HG02623 (cell line): ENCODE measurements around the gene ATP5MG.
A peak's percentile ranks its signal among the peaks of the same experiment; 100 is the strongest.
"Not testable (repeated sequence)": the region's sequence is repeated elsewhere in the genome, so short reads cannot be mapped to it uniquely, and the experiment has no call there.

Experiments
- ATAC-seq: cut with Tn5 transposase; IDR thresholded peaks from one replicate; pipeline ENCODE4 v1.9.1; 2021; ENCODE audit warnings: moderate library complexity; ENCODE audit not compliant: unreplicated experiment

Gene ATP5MG, protein sequence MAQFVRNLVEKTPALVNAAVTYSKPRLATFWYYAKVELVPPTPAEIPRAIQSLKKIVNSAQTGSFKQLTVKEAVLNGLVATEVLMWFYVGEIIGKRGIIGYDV

DNA sequence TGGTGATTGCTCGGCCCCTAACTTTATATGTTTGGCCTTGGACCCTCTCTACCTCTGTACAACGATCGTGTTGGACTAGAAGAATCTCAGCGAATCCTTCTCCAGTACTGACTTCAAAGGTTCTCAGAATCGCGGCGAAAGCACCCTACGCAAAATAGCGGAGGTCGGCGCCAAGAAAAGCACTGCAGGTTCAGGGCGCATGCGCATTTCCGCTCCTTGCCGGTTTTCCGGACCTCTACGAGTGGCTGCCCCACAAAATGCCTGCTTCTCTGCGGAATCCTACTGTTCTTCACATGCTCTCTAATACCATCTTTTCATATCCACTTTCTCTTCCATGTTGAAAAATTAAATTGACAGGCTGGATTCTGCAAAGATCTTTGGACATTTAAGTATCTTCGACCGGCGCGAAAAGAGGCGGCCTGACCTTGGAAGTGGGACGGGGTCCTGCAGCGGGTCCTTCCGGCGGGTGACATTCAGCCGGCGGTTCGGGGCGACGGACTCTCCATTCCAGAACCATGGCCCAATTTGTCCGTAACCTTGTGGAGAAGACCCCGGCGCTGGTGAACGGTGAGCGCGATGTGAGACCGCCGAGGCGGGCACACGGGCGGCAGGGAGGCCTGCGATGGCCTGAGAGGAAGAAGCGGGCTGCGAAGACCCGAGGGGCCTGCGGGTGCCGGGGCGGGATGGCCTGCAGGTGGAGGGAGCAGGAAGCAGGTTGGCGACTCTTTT is at the start of gene ATP5MG:
ATP5MG (plus strand) TSS at position 456 of the 729 bp plus-strand sequence; CDS start at position 516, 60 bp downstream.
- ATAC-seq: peak; percentile 51

DNA sequence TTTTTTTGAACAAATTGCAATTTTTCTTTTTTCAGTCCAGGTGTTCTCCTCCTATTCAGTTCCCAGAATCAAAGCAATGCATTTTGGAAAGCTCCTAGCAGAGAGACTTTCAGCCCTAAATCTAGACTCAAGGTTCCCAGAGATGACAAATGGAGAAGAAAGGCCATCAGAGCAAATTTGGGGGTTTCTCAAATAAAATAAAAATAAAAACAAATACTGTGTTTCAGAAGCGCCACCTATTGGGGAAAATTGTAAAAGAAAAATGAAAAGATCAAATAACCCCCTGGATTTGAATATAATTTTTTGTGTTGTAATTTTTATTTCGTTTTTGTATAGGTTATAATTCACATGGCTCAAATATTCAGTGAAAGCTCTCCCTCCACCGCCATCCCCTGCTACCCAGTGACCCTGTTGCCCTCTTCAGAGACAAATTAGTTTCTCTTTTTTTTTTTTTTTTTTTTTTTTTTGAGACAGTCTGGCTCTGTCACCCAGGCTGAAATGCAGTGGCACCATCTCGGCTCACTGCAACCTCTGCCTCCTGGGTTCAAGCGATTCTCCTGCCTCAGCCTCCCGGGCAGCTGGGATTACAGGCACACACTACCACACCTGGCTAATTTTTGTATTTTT is 48.2 kb upstream of the ATP5MG start:
- ATAC-seq: no peak

DNA sequence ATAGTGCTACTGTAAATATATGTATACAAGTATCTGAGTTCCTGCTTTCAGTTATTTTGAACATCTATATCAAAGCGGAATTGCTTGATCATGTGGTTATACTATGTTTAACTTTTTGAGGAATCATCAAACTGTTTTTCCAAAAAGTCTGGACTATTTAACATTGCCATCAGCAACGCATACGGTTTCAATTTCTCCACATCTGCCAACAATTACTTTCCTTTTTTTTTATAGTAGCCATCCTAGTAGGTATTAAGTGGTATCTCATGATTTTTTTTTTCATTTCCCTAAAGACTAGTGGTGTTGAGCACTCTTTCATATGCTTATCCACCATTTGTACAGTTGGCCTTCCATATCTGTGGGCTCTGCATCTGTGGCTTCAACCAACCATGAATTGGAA is 43.3 kb upstream of the ATP5MG start:
- ATAC-seq: no peak

DNA sequence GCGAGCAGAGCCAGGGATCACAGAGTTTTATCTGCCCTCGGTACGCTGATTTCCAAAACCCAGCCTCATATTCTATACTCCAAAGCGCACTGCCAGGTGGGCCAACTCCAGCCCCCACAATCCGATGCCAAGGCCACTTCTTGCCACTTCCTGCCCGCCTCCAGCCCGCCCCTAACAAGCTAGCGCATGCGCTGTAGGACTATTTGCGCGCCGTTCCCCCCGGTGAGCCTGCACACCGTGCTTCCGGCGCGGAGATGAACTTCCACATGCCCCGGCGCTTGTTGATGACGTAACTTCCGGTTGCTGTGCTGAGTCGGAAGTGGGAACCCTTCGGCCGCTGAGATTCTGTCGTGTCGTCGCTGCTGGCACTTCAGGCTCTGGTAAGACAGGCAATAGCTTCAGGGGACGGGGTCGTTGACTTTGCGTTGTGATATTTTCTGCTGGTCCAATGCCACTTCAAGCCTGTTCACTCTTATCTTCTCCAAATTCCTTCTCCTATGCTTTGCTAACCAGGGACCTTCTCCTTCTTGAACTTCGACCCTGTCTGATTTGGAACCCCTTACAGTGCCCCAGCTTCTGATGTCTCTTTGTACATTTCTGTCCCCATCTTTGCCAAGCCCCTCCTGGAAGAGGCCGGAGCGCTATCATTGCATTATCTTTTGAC is 42.0 kb upstream of the ATP5MG start, which contains the start of gene UBE4A:
UBE4A (plus strand) TSS at position 306 of the 664 bp plus-strand sequence. CDS start 5,481 bp downstream, outside the sequence.
- peak; percentile 97 for ATAC-seq

GRCh38 chr11:118364956-118365615 is 36.3 kb upstream of the ATP5MG start:
- no peak for ATAC-seq

DNA sequence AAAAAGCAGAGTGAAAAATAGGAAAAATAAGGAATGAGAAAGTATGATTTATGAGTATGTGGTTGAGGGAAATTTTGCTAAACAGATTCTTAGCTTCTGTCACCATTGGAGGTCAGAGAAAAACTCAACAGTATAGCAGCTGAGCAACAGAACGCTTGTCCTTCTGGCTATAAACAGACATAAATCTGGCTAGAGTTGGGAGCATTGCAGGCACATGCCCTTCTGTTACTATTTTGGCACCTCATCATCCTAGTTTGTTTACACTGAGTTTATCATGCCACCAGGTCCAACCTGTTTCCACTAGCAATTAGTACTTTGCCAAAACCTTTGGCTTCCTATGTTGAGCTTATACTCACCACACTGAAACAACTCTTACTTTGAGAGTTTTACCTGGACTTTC is 35.1 kb upstream of the ATP5MG start:
- no peak for ATAC-seq

DNA sequence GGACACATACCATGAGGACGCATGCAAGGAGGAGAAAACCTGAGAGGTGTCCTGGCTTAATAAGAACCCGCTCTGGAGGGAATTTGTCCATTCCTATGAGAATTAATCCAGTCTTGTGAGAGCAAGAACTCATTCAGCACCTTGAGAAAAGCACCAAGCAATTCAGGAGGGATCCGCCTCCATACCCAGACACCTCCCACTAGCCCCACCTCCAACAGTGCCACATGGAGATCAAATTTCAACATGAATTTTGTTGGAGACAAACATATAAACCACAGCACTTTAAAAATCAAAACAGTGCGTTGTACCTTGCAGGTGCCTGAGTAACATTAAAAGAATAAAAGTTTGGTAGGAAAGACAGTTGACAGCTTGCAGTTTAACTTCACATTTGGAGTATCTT is 30.6 kb upstream of the ATP5MG start:
- no peak for ATAC-seq

- no peak for ATAC-seq
Measured at GRCh38 chr11:118373263-118373662, 28.1 kb upstream of the ATP5MG start.

DNA sequence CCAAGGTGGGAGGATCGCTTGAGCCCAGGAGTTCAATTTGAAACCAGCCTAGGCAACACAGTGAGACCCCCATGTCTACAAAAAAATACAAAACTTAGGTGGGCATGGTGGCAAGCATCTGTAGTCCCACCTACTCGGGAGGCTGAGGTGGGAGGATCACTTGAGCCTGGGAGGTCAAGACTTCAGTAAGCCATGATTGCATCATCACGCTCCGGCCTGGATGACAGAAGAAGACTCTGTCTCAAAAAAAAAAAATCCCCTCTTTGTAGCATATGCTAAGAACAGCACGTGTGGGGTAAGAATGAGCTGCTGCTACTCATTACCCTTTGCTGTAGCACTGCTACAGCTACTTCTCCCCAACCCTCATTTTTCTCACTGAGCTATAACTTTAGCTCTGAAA is 27.5 kb upstream of the ATP5MG start:
- no peak for ATAC-seq

GRCh38 chr11:118374729-118375128 is 26.7 kb upstream of the ATP5MG start:
- no peak for ATAC-seq

DNA sequence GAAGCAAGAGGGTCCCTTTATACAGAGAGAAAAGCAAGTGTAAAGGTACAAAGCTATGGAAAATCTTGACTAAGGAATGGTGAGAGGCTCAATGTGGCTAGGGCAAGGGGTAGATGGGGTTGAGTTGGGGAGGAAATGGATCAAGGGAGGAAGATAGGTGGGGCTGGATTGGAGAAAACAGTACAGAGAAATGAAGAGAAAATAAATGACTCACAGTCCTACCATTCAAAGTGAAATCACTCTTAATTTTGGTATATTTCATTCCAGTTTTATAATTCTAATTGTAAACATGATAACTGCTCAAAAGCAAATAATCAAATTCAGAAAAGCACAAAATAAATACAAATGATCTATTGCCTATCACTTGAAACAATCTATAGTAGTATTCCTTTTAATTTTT is 25.4 kb upstream of the ATP5MG start:
- ATAC-seq: no peak

- ATAC-seq: no peak
Measured at GRCh38 chr11:118379497-118379896, 21.9 kb upstream of the ATP5MG start.

DNA sequence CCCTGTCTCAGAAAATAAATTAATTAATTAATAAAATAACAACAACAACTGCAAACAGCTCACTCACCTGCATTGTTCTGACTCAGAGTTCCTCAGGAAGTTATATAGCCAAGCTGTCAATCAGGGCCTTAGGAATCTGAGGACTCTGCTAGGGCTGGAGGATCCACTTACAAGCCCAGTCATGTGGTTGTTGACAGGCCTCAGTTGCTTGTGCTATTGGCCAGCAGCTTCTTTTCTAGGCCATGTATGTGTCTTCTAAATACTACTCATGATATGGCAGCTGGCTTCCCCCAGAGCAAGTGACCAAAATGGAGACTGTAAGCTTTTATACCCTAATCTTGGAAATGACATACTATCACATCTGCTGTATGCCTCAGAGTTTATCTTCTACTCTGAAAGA is 20.8 kb upstream of the ATP5MG start:
- no peak for ATAC-seq

DNA sequence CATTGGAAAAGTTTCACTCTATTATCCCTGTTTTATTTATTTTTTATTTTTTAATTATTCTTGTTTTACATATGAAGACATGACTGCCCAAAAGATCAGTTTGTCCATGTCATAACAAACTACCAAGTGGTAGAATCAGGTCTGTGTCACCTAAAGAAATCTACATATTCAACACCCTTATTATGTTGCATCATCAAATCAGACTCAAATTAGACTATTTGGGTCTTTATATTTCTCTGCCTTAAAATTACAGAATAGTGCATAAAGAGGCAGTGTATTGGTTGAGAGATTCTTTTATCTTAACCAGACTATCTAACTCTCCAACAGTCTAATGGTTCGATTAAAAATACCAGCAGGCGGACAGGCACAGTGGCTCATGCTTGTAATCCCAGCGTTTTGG is 18.5 kb upstream of the ATP5MG start:
- ATAC-seq: no peak

- ATAC-seq: no peak
Measured at GRCh38 chr11:118383657-118384056, 17.7 kb upstream of the ATP5MG start.

DNA sequence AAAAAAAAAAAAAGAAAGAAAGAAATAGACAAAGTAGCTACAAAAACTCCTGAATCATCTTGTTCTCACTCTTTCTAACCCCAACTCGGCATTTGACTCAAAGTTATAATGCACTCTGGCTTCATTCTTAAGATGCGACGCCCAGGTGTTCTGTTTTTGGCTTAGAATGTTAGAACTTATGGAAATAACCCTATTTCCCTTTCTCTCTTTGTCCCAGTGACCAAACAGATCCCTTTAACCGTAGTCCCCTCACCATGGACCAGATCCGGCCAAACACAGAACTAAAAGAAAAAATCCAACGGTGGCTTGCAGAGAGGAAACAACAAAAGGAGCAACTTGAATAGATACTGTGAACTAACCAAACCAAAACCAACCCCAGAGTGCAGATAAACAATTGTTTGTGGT is 5.3 kb upstream of the ATP5MG start:
- no peak for ATAC-seq

- ATAC-seq: no peak
Measured at GRCh38 chr11:118397448-118397847, 4.0 kb upstream of the ATP5MG start.

- no peak for ATAC-seq
Measured at GRCh38 chr11:118398791-118399559, 2.4 kb upstream of the ATP5MG start.

DNA sequence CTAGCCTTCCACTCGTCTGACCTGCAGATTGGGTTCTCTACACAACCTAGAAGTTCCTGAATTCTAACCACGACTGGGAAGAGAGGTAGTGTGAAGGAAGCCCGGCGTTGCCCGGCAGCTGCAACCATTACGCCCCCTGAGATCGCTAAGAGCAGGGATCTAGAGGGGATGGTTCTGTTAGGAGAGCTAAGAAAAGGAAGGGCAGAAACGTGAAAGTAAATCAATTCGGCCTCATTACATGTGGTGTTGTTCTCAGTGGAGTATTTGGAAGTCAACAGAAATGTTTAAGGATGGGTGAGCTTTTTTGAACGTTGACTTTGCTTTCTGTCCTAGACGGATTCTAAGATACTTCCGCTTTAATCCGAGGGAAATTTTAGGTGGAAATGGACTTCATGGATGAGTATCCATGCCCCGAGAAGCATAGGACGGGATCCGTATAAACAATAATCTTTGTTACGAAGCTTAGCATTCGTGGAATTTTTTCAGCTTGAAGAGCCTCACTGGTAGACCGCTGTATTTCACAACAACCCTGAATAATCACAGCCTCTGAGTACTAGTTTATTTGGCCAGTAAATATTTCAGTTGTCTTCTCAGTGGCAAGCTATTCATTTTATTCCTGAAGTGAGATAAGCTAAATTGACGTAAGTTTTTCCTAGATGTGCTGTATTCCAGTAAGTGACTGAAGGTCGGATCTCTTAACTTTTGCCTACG is 629 bp downstream of the ATP5MG start:
- ATAC-seq: peak; percentile 9

DNA sequence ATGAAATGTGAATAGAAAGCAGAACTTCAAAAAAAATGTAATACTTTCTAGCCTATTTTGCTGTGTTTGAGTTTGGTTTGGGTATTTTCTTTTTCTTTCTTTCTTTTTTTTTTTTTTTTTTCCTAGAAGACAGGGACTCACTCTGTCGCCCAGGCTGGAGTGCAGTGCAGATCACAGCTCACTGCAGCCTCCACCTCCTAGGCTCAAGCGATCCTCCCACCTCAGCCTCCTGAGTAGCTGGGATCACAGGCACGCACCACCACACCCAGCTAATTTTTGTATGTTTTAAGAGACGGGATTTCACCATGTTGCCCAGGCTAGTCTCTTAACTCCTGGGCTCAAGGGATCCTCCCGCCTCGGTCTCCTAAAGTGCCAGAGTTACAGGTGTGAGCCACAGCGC is 1.2 kb downstream of the ATP5MG start:
- not testable (repeated sequence) for ATAC-seq
